Neutrophil (primary cell): ENCODE data around the gene MRGPRG.

Experiments used
- H3K27ac ChIP-seq: fragments of 200-600 bp; sonication (generic); 2 replicates; pipeline ENCODE4 v1.5.1; 2016; ENCODE audit warnings: mild to moderate bottlenecking, moderate library complexity
- H3K27me3 ChIP-seq: fragments of 200-600 bp; sonication (generic); 2 replicates; pipeline ENCODE4 v1.6.0; 2016; ENCODE audit warnings: mild to moderate bottlenecking
- H3K36me3 ChIP-seq: fragments of 200-600 bp; sonication (generic); 2 replicates; pipeline ENCODE4 v1.5.1; 2017
- H3K4me1 ChIP-seq, 2 experiments: fragments of 200-600 bp in 1 of 2; sonication (generic) in 1 of 2; 1 replicate in 1 of 2; 2 replicates in 1 of 2; pipeline versions ENCODE4 v1.5.1 to v1.6.1; 2013 to 2016; ENCODE audit warnings: low read depth in 1 of 2, low read length in 1 of 2, mild to moderate bottlenecking in 1 of 2, moderate library complexity in 1 of 2; ENCODE audit not compliant: control insufficient read depth in 1 of 2, insufficient read depth in 1 of 2
- H3K4me3 ChIP-seq, 2 experiments: fragments of 200-600 bp in 1 of 2; sonication (generic) in 1 of 2; 1 replicate in 1 of 2; 2 replicates in 1 of 2; pipeline ENCODE4 v1.5.1; 2013 to 2016; ENCODE audit warnings: low read depth in 1 of 2, low read length in 1 of 2, mild to moderate bottlenecking in 1 of 2, moderate library complexity in 1 of 2
- H3K9me3 ChIP-seq: fragments of 200-600 bp; sonication (generic); 2 replicates; pipeline ENCODE4 v1.5.1; 2016
- CTCF ChIP-seq: fragments of 200-600 bp; sonication (generic); IDR thresholded peaks from 2 replicates; pipeline ENCODE4 v1.5.1; 2016; ENCODE audit warnings: antibody characterized with exemption

The MRGPRG gene

DNA sequence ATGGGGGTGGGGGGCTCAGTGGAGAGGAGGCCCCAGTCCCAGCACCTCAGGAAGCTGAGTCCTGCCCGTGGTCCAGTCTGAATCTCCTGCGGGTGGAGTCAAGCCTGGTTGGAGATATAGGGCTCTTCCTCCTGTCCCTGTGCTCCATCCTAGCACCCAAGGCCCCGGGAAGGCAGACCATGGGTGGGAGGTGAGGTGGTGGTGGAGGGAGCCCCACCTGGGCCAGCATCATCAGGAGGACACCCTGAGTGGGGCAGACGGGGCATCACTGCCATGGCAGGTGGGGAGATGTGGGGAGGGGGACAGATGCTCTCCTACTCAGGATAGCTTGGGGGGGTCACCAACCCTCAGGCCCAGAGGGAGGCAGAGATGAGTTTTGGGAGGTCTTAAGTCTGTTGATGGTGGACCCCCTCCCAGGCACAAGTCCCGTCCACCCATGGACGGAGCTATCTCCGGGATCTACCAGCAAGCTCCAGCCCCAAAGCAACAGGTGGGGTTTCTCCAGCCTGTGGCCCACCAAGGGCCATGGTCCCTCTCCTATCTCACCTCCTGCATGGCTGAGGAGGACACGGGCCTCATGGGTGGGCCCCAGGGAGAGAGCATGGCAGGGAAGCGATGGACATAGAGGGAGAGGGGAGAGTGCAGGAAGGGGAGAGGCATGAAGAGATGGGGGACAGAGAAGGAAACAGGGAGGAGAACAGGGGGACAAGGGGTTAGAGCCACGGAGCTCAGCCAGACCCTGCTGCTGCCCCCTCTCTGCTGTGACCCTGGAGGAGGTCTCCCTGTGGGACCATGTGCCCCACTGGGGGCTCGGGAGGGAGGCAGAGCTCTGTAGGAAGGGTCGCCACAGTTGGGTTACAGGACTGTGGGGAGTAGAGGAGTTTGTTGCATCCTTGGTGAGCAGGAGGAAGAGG, 12.3 kb upstream of the MRGPRG start:
- no peak overlapping the region for H3K27ac ChIP-seq
- peaks cover 5% of the 10 kb centered on the region for H3K27me3 ChIP-seq
- no peaks in the 10 kb centered on the region for H3K9me3 ChIP-seq
- H3K4me1 ChIP-seq, result no peaks in the 10 kb centered on the region
- no peak for TF ChIP-seq CTCF
- H3K36me3 ChIP-seq, result no peaks in the 10 kb centered on the region
- H3K4me3 ChIP-seq, result no peak overlapping the region

DNA sequence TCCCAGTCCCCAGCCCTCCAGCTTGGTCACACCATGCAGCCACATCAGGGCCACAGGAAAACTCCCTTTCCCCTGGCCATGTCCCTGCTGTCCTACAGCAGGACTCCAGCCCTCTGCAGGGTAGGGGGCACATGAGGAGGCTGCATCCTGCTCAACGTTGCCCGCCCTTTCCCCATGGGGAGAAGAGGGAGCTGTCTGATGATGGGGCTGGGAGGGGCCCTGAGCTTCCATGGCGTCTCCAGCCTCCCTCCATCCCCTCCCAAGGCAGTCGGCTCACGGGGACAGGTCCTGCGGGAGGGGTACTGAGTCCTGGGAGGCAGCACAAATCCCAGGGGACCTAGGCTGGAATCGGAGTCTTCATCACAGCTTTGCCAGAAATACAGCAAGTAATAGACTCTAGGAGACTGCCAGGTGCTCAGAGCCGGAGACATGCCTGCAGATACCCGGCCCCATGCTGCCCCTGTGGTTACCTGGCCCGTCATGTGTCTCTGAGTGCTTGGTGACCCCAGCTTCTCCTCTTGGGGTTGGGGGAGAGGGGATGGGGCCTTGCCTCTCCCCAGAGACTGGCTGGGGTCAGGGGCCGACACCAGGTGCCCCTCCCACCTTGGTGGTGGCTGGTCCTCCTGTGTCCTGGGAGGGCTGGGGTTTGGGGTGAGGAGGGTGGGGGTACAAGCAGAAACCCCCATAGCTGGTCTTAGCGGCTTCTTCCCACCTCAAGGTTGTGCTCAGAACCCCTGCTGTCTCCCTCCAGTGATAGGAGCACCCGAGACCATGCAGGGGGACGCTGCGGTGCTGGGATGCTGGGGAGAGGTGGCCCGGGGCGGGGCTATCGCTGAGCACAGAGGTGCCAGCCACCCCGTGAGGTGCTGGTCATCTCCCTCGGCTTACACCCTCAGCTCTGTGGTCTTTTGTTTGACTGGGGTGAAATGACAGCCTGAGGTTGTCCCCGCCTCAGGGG, 11.3 kb upstream of the MRGPRG start:
- TF ChIP-seq CTCF, result no peak
- no peaks in the 10 kb centered on the region for H3K4me1 ChIP-seq
- H3K27me3 ChIP-seq, result peaks cover 5% of the 10 kb centered on the region
- H3K36me3 ChIP-seq, result no peaks in the 10 kb centered on the region
- H3K9me3 ChIP-seq, result no peaks in the 10 kb centered on the region
- H3K4me3 ChIP-seq, result no peak overlapping the region
- H3K27ac ChIP-seq, result no peak overlapping the region

- Histone ChIP-seq H3K27me3 (peaks cover 15% of the 10 kb centered on the region), H3K4me1 (no peaks in the 10 kb centered on the region), H3K4me3 (no peak overlapping the region), H3K9me3 (no peaks in the 10 kb centered on the region), H3K36me3 (no peaks in the 10 kb centered on the region), H3K27ac (no peak overlapping the region)
- TF ChIP-seq CTCF, result no peak
These were observed 9.8 kb upstream of the MRGPRG start for GRCh38 chr11:3228445-3228829.

DNA sequence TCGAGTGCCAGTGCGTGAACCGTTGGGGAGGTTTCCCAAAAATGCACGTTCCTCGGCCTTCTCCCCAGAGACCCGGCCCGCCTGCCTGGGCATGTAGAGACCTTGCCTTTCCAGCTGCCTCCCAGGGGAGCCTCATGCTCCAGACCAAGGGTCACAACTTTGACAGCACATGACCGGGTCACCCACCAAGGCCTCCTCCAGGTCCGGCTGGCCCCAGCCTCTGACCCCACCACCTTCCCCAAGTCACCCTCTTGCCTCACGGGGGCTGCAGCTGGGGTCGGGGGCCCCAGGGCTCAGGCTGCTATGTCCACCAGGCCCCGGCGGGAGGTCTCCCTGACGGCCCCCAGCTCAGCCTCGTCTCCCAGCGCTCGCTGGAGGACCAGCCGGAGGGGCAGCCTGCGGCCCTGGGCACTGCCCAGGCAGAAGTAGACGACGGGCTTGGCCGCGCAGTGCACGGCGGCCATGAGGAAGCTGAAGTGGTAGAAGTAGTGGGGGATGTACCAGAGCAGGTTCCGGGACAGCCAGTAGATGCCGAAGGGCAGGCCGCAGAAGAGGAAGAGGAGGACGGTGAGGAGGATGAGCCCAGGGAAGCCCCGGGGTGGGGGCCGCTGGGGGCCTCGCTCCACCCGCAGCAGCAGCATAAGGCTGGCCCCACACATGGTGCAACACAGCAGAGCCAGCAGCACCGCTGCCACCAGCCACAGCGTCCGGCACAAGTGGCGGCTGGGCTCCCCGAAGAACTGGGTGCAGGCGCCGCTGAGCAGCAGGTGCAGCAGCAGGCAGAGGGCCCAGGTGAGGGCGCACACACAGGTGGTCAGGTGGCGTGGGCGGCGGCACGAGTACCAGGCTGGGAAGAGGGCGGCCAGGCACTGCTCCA, 9.2 kb upstream of the MRGPRG start:
- Histone ChIP-seq H3K4me3 (no peak overlapping the region), H3K36me3 (no peaks in the 10 kb centered on the region), H3K9me3 (no peaks in the 10 kb centered on the region), H3K27ac (no peak overlapping the region), H3K4me1 (no peaks in the 10 kb centered on the region), H3K27me3 (peaks cover 21% of the 10 kb centered on the region)
- TF ChIP-seq CTCF, result no peak
